ENCODE data around the gene GIN1. TPM values are rescaled to one million over a fixed set of nuclear protein-coding genes. Genes with fewer than 3 reads are reported as not detected.
"Not testable (repeated sequence)": the region's sequence is repeated elsewhere in the genome, so short reads cannot be mapped to it uniquely, and the experiment has no call there.

GIN1 gene
- total RNA-seq = 3.5 and 5.7 TPM in 2 replicates

DNA sequence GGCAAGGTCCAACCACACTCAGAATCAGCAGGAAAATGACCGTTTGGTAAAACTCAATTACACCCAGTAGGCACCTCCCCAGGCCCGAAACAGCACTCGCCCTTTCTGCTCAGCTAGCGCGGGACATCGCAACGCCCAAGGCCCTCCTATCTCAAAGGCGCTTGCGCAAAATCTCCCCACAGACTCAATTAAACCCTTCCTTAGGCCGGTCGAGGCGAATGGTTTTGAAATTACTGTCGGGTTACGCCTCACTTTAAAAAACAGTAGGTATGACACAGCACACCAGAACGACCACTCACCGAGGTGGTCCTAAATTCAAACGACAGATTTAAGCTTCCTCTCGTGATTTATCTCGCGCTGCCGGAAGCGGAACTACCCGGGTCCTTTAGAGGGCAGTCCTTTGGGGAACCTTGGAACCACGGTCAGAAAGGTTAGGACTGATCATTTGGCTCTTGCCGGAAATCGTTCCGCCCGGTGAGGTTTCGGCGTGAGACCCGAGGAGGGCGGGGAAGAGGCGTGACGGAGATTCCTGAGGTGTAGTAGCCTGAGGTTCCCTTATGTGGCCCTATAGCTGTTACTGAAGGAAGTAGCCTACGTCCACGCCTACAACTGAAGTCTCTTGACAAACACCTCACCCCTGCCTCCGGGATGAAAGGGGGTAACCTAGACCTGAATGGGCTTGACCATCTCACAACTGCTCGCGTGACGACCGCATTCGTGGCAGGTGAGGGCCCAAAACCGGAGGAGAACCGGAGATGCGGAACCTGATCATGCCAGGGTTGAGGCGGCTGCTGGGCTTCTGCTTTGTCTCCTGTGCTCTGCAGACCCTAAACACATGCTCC is at the start of gene GIN1, which contains the start of gene PPIP5K2:
TSS of gene GIN1 (minus strand) at position 374 of the 842 bp plus-strand sequence. CDS start 11,431 bp downstream, outside the sequence.
TSS of gene PPIP5K2 (plus strand) at position 537 of the 842 bp plus-strand sequence. CDS start 9,289 bp downstream, outside the sequence.
- DNase-seq (ENCODE audit: low read depth, low spot score) = peak; percentile 96

DNA sequence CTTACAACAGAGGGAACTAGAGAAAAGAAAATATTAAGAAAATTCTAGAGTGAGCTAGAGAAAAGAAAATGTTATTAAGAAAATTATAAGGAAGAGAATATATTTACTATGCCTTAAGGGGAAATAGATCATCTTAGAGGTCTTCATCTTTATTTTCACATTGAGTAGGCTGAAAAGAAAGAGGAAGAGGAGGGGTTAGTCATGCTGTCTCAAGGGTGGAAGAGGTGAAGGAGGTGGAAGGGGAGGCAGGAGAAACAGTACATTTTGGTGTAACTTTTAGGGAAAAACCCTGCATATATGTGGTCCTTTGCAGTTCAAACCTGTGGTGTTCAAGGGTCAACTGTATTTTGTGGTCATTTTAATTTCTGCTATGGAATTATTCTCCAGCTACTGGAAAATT is 46.8 kb upstream of the GIN1 start:
- DNase-seq (ENCODE audit: low read depth, low spot score) = no peak

- DNase-seq (ENCODE audit: low read depth, low spot score) = no peak
Observed at GRCh38 chr5:103151156-103151555, 31.2 kb upstream of the GIN1 start.

DNA sequence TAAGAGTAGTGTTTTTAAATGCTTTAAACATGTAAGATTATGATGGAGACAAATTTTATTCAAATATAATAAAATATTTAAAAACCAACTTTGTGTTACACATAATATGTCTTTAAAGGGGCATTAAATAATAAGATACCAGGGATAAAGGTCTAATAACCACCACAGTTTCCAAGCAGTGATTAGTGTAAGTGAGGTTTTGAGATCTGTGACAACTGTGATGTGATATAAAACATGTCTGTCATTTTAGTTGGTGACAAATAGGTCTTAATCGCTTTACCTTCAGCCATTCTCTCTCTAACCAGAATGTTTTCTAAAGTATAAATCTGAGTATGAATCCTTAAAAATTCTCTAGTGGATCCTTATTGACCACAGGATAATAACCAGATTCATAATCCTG is 28.3 kb upstream of the GIN1 start:
- no peak for DNase-seq (ENCODE audit: low read depth, low spot score)

DNA sequence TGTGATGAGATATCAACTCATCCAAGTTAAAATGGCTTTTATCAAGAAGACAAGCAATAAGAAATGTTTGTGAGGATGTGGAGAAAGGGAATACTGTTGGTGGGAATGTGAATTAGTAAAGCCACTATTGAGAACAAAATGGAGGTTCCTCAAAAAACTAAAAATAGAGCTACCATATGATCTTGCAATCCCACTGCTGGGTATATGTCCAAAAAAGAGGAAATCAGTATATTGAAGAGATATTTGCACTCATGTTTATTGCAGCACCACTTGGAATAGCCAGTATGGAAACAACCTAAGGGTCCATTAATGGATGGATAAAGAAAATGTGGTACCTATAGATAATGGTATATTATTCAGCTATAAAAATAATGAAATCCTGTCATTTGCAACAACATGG is 25.3 kb upstream of the GIN1 start:
- no peak for DNase-seq (ENCODE audit: low read depth, low spot score)

GRCh38 chr5:103142132-103142531 is 22.2 kb upstream of the GIN1 start:
- DNase-seq (ENCODE audit: low read depth, low spot score) = not testable (repeated sequence)

DNA sequence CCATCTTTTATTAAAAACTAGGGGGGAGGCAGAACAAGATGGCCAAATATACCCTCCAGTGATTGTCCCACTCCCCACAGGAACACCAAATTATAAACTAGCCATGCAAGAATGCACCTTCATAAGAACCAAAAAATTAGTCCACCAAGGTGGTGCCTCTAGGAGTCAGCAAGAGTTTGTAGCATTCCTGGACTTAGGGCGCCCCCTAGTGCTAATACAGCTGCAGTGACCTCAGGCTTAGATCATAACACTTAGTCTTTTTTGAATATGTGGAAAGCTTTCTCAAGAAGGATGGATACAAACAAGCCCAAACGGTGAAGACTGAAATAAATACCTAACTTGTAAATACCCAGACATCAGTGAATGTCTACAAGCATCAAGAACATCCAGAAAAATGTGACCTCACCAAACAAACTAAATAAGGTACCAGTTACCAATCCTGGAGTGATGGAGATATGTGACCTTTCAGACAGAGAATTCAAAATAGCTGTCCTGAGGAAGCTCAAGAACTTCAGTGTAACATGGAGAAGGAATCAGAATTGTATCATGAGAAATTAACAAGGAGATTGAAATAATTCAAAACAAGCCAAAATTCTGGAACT is 19.4 kb upstream of the GIN1 start:
- peak; percentile 41 for DNase-seq (ENCODE audit: low read depth, low spot score)

DNA sequence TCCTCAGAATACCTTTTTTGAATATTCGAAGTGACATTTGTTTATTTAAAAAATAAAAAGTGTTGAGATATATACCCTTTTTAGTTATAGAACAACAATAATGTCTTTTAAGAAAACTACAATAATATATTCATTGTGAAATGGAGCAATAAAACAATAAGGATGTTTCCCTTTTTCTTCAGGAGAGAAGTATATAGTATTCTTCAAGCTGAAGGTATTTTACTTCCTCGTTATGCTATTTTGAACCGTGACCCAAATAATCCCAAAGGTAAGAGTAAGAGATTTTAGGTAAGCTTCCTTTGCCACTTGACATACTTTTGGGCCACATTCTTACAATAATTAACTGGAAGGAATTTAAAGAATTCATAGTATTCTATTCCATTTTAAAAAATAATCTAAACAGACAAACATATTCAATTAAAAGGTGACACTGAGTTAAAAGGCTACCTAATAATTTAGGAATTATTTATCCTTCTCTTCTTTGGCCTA is 18.3 kb upstream of the GIN1 start:
- DNase-seq (ENCODE audit: low read depth, low spot score) = no peak

DNA sequence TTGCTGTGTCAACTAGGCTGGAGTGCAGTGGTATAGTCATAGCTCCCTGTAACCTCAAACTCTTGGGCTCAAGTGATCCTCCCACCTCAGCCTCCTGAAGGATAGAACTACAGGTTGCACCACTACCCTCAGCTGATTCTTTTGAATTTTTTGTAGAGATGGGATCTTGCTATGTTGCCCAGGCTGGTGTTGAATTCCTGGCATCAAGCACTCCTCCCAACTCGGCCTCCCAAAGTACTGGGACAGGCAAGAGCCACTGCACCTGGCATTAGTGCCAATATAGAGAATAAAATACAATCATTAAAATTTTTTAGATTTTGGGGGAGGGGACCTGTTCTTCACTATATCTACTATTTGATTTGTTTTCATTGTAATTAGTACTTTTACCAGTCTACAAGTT is 15.5 kb upstream of the GIN1 start:
- DNase-seq (ENCODE audit: low read depth, low spot score) = no peak

DNA sequence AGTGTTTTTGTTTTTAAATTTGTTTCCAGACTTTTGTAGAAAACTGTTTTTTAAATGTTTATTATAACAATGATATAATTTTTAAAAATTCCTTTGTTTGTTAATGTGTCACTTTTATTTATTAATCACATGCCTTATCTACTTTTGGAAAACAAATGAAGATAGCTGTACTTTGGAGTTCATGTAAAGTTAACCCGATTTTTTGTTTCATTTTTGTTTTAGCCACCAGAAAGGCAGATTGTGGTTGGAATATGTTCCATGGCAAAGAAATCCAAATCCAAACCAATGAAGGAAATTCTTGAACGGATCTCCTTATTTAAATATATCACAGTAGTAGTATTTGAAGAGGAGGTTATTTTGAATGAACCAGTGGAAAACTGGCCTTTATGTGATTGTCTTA is 13.3 kb upstream of the GIN1 start:
- DNase-seq (ENCODE audit: low read depth, low spot score) = no peak

- no peak for DNase-seq (ENCODE audit: low read depth, low spot score)
Observed at GRCh38 chr5:103132684-103133083, 12.7 kb upstream of the GIN1 start.

DNA sequence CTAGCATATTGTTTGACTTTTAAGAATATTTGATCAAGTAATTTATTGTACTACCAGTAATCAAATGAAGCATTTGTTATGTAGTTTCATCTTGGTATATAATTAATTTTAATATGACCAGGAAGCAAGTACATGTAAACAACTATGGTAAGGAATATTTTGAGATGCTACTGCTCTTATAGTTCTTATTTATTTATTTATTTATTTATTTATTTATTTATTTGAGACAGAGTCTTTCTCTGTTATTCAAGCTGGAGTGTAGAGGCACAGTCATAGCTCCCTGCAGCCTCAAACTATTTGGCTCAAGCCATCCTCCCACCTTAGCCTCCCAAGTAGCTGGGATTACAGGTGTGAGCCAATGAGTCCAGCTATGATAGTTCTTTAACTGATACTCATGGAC is 8.3 kb upstream of the GIN1 start:
- no peak for DNase-seq (ENCODE audit: low read depth, low spot score)

DNA sequence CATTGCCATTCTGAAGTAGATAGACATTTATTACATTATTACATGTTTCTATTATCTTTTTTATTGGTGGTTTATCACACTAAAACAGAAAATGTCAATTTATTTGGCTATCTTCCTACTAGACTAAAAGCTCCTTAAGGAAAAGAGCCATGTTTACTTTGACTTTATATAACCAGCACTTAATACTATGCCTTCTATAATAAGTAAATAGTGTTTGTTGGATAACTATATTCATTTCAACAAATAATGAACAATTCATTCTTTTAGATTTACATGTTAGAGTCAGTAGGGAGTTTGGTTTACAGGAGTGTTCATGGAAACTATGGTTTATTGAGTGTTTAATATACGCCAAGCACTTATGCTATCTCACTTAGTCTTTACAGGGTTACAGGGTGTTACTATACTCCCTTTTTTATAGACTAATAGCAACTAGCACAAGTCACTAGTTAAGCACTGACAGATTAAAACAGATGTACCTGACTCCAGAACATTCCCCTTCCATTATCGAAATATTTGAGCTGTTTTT is 7.4 kb upstream of the GIN1 start:
- no peak for DNase-seq (ENCODE audit: low read depth, low spot score)

- DNase-seq (ENCODE audit: low read depth, low spot score) = no peak
Observed at GRCh38 chr5:103126557-103126956, 6.6 kb upstream of the GIN1 start.

- DNase-seq (ENCODE audit: low read depth, low spot score) = no peak
Observed at GRCh38 chr5:103122242-103122641, 2.3 kb upstream of the GIN1 start.

DNA sequence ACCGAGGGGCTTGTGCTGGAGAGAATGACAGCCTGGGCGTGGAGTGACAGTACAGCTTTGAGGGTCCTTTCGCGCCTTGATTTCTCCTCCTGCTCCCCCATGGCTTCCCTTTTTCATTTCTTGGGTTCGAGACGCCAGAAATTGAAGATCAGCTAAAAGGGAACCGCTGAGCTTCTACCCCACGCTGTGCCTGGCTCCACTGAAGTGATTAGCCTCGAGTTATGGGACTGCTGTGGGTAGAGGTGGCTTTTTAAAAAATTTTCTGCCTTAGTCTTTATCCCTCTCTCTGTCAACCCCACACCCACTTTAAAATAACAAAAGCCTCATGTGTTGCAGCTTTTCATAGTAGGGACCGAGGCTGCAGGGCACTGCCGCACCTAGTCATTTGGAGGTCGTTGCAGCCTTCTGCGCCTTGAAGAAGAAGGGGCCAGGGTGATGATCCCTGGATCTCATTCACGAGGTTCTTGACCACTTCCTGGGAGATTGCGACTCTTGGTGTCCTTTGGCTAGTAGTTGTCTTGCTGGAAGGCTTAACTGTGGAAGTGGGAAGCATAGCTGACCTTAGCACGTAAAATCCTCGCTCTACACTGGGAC is 766 bp upstream of the GIN1 start:
- DNase-seq (ENCODE audit: low read depth, low spot score) = no peak

DNA sequence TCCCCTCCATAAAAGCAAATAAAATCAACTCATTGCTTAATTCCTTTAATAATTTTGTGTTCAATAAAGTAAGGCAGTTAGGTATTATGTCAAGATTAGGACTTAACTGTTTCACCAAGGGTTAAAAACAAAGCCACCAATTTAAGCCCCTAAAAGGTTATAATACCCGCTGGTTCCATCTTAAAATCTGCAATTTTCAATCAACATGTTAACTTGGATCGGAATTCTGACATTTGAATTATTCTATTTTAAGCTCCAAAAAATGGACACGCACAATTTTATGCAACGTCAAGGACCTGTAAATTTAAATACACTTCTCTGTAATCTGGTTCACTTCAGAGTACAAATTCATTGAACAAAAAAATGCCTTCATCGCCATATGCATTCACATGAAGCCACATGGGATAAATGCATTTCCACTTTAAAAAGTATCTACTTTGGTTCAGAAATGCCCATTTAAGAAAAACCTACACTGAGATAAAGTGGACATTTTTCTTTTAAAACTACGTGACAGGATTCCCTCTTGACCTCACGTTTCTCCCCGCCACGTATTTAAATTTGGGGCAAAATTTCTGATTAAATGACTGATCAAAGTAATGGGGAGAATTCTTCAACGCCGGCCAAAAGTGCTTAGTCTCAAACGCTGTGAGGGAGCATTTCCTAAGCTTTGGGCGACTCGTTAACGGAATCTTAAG is 721 bp downstream of the GIN1 start:
- DNase-seq (ENCODE audit: low read depth, low spot score) = no peak

DNA sequence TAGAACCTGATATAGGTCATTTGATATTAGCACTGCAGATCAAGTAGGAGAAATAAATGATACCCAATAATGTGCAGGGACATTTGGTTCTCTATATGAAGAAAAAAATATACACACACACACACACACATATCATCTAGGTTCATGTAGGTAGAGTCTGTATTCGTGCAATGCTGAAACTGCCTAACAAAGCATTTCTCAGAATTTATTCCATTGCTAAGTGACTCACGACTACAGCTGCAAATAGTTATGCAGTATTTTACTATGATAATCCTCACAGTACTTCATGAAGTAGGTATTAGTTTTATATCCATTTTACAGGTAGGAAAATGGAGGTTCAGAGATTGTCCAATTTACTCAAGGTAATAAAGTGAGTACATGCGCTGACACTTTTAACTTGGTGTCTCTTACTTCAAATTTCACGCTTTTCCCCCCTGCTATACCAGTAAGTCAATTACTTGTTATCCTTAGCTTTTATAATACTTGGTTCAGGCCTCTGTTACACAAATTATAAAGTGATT is 2.4 kb downstream of the GIN1 start:
- DNase-seq (ENCODE audit: low read depth, low spot score) = no peak

DNA sequence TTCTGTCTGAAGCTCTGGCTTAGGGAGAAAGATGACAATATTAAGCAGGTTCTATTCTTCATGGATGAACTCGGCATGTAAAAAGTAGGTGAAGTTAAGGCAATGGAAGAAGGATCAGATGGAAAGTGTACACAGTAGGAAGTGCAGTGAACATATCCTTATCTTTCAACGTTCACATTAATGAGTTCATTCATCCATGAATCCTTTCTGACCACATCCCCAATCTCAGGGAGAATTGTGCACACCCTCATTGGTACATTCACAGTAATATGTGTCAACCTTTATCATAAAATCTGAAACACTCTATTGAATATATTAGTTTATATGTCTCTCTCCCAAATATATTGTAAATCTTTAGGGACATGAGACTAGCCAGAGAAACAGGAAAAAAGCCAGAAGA is 5.5 kb downstream of the GIN1 start:
- DNase-seq (ENCODE audit: low read depth, low spot score) = no peak

- DNase-seq (ENCODE audit: low read depth, low spot score) = no peak
Observed at GRCh38 chr5:103112910-103113309, 7.0 kb downstream of the GIN1 start.

- no peak for DNase-seq (ENCODE audit: low read depth, low spot score)
Observed at GRCh38 chr5:103111468-103111867, 8.5 kb downstream of the GIN1 start.

All from pulmonary artery endothelial cell (primary cell).